Hepatic stellate cell (primary cell): ENCODE measurements around the gene ECHDC3.
A peak's percentile ranks its signal among the peaks of the same experiment; 100 is the strongest.
"Not testable (repeated sequence)": the region's sequence is repeated elsewhere in the genome, so short reads cannot be mapped to it uniquely, and the experiment has no call there.

Experiments
- DNase-seq: peaks from one replicate; pipeline ENCODE4 v3.0.0; 2011; ENCODE audit warnings: low spot score

ECHDC3 gene, protein sequence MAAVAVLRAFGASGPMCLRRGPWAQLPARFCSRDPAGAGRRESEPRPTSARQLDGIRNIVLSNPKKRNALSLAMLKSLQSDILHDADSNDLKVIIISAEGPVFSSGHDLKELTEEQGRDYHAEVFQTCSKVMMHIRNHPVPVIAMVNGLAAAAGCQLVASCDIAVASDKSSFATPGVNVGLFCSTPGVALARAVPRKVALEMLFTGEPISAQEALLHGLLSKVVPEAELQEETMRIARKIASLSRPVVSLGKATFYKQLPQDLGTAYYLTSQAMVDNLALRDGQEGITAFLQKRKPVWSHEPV

GRCh38 chr10:11742009-11742778 is at the start of gene ECHDC3:
ECHDC3 (plus strand) TSS chr10:11742382; CDS start chr10:11742577, 195 bp downstream.
- peak; percentile 26 for DNase-seq

DNA sequence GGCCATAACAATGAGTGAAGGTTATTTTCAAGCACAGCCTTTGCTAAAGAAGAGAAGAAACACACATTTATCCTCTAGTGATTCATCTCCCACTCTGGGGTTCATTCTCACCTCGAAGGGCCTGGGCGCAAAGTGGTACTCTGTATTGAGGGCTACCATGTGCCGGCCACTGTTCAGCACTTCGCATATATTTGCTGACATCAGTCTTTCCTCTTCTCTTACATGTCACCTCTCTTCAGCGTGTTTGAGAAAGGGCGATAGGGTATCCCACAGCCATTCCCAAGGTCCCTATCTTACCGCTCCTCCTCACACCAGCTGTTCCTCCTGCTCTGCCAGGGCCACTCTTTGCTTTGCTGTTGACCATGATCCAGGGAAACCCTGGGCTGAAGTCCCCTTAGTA is 48.8 kb upstream of the ECHDC3 start:
- no peak for DNase-seq

DNA sequence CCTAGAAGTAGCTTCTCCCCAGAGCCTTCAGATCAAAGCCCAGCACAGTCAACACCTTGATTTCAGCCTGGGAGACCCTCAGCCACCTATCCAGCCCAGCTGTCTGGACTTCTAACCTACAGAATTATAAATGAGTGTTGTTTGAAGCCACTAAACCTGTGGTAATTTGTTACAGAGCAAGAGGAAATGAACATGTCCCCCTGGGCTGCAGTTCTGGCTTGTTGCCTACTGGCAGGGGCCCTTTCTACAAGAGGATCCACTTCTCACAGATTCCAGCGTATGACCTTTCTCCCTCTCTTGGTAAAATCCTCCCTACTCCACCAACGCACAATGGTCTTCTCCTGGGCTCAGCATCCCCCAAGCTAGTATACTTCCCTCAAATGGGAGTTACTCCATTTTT is 46.4 kb upstream of the ECHDC3 start:
- no peak for DNase-seq

DNA sequence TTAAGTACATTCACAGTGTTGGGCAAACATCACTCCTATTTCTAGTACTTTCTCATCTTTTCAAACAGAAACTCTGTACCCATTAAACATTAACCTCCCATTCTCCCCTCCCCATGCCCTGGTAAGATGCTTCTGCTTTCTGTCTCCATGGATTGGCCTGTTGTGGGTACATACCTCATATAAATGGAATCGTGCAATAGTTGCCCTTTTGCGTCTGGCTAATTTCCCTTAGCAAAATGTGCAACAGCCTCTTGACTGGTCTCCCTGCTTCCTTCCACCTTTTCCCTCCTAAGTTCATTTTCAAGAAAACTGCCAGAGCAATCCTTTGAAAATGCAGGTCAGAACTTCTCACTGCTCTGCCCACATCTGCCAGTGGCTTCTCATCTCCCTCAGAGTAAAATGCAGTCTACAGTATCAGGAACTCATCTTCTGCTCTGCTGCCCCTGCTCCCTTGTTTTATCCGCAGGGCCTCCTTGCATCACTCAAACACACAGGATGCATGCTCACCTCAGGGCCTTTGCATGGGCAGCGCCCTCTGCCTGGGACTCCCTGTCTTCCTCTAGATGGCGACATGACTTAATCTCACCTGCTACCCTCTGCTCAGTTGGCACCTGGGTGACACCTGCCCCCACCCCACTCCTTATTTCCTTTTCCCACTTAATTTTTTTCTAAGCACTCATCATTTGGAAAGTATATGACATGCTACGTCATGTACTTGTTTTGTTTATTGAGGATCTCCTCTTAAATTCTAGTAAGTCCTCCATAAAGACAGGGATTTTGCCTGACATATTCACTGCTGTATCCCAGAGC is 44.3 kb upstream of the ECHDC3 start:
- no peak for DNase-seq

DNA sequence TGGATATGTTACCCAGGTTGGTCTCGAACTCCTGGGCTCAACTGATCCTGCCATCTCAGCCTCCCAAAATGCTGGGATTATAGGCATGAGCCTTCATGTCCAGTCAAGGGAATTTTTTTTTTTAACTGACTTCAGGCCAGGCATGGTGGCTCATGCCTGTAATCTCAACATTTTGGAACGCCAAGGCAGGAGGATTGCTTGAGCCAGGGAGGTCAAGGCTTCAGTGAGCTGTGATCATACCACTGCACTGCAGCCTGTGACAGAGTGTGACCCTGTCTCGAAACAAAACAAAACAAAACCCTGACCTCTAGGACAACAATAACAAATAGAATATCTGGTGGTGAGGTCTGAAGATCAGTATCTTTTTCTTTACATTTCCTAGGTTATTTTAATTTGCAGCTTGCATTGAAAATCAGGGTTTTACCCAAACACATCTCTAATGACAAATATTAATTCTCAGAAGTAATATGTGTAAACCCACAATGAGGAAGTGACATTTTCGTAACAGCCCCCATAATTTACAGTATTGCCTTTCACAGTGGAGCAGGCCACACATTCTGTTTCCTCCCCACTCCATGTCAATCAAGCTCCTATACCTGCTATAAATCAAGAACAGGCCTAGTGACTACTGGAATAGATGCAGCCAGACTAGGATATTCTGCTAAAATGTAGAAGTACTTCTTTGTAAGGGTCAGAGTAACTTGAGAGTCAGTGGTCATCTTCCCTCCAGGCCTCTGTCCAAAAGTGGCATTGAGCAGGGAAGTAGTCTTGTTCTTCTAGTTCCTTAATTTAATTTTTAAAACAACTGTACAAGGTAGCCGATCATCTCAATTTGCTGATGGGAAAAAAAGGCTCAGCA is 43.3 kb upstream of the ECHDC3 start:
- no peak for DNase-seq

GRCh38 chr10:11699550-11700097 is 42.6 kb upstream of the ECHDC3 start:
- DNase-seq = no peak

DNA sequence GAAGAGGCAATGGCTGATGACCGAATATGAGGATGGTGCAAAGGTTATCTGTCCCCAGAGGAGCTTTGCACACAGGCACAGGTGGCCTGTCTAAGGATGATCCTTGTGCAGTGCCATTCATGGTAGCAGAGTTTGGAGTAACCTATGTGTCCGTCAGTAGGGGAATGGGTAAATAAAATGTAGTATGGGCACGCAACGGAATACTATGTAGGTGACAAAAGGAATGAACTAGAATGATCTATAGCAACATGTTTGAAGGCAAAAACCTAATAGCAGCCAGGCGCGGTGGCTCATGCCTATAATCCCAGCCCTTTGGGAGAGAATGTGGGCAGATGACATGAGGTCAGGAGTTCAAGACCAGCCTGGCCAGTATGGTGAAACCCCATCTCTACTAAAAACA is 41.6 kb upstream of the ECHDC3 start:
- DNase-seq = no peak

- DNase-seq = no peak
These were observed 40.6 kb upstream of the ECHDC3 start for GRCh38 chr10:11701451-11702095.

- no peak for DNase-seq
These were observed 39.9 kb upstream of the ECHDC3 start for GRCh38 chr10:11702264-11702663.

- no peak for DNase-seq
These were observed 38.1 kb upstream of the ECHDC3 start for GRCh38 chr10:11704092-11704491.

GRCh38 chr10:11705722-11706121 is 36.5 kb upstream of the ECHDC3 start:
- DNase-seq = no peak

DNA sequence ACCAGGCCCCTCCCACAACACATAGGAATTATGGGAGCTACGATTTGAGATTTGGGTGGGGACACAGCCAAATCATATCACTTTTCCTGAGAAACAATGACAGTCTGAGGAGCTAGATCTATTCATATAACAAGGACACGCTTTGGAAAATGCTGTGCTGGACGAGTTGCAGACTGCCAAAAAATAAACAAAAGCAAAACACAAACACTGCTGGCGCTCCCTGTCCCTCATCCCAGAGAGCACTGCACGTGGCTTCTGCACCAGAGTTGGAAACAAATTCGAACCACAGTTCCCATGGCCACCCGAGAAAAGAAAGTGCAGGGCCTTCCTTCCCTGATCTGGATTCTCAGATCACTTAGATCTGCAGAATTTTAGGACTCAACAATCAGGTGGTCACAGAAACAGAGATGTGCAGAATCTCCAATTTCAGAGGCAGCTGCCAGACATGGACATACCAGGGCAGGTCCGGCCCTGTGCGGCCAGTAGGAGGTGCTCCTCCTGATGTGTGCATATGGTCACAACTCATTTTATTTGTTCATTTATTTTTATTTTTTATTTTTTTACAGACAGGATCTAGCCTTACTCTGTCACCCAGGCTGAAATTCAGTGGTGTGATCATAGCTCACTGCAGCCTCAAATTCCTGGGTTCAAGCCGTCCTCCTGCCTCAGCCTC is 35.2 kb upstream of the ECHDC3 start:
- no peak for DNase-seq

DNA sequence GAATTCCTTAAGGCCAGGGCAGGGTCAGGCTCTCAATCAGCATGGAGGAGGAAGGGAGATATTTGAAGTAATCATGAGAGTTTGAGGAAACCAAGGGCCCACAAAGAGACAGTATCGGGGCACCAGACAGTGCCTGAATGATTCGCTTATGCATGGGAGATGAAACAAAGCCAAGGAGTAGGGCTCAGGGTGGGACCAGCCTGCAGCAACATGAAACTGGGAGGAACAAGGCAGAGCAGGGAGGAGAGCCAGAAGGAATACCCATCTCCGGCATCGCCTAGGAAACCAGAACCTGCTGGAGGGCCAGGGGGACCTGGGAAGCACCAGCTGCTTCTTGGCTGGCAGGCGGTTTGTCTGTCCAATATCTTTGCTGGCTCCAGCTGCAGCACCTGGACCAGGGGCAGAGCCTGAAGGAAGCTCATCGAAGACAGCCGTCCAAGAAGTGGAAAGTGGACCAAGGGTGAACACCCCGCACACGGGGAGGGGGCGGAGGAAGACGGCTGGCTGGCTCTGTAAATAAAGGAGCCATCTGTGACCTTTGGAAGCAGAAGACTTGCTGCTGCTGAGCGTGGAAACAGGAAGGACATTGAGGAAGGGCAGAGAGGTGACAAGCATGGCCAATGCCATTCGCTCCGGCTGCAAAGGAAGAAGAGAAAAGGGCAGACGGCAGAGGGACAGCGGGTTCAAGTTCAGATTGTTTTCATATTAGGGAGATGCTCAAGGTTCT is 34.4 kb upstream of the ECHDC3 start:
- DNase-seq = no peak

- not testable (repeated sequence) for DNase-seq
These were observed 33.4 kb upstream of the ECHDC3 start for GRCh38 chr10:11708801-11709200.

- DNase-seq = no peak
These were observed 29.4 kb upstream of the ECHDC3 start for GRCh38 chr10:11712744-11713143.

DNA sequence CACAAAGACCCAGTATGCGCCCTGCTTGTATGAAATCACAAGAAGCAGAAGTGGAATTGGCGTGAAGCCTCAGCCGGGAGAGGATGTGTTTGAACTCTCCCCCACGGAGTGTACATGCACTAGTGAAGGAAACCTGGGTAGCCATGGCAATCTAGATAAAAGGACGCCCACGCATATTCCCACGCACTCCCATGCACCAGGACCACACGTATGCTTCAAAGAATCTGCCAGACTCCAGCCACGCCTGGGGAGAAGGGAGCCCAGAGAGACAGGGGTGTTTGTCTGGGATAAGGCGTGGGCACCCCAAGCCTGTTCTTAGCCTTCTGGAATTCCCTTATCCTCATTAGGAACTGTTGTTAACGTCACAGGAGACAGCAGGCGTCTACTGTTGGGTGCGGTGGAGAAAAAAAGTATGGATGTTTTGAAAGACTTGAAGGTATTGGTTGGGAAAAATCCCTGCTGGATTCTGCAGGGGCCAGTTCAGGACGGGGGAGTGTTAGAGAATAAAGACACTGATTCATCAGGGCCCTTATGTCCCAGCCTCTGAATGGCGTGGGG is 28.9 kb upstream of the ECHDC3 start:
- no peak for DNase-seq

GRCh38 chr10:11713963-11714362 is 28.2 kb upstream of the ECHDC3 start:
- no peak for DNase-seq

DNA sequence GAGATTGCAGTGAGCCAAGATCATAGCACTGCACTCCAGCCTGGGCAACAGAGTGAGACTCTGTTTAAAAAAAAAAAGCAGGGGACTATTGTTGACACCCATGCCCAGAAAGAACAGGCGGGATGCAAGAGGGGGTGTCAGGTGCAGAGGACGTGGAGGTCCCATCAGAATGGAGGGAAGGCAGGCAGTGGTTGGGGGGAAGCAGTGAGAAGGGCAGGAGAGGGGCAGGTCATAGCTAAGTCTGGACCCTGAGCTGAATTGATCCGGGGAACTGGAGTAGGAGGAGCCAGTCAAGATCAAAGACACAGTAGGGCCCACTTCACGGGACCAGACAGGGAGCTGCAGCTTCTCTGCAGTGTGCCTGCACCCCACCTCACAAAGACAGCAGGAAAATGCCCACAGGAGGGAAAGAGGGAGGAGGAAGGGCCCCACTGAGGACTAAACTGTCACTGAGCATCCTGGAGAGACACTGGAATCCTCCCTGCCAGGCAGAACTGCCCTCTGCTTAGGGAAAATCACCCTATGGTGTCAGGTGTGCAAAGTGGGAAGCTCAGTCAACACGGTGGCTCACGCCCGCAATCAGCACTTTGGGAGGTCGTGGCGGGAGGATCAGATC is 27.3 kb upstream of the ECHDC3 start:
- no peak for DNase-seq
